Measurements from ENCODE around the gene SLA2. TPM values are rescaled to one million over a fixed set of nuclear protein-coding genes. Genes with fewer than 3 reads are reported as not detected.
"Not testable (repeated sequence)": the region's sequence is repeated elsewhere in the genome, so short reads cannot be mapped to it uniquely, and the experiment has no call there.

The SLA2 gene
- polyA plus RNA-seq, 5 donors: 0.83 to 1.3 (median 1.2) TPM

DNA sequence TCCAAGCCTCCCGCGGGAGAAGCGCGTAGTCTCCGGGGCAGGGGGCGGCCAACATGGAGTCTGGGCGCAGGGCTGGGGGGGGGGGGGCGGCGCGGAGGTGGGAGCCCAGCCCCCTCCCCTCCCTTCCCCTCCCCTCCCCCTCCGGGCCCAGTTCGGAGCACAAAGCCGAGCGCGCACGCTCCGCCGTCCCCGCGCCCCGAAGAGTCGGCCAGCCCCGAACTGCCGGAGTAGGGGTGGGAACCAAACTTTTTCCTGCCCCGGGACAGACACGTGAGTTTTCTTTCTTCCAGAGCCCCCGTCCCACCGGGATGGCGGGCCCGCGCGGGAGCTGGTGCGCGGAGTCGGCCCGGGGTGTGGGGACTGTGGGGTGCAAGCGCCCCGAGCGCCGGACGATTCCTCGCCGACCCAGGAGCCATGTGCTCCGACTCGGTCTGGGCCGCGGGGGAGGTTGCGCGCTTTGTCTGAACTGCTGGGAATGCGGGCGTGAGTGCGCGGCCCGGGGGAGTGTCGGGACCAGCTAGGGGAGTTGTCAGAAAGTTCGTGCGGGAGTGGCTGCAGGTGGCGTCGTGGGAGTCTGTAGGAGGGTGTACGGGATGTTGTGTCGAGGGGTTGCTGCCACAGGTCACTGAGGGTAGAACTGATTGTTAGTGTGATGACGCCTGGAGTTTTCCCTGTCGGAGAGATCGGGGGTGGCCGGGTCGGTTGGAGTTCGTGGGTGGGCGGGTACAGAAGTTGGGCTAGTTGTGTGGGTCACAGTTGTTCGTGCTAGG lies 71.4 kb downstream of the SLA2 start:
- DNase-seq: peak; percentile 47 to 64

DNA sequence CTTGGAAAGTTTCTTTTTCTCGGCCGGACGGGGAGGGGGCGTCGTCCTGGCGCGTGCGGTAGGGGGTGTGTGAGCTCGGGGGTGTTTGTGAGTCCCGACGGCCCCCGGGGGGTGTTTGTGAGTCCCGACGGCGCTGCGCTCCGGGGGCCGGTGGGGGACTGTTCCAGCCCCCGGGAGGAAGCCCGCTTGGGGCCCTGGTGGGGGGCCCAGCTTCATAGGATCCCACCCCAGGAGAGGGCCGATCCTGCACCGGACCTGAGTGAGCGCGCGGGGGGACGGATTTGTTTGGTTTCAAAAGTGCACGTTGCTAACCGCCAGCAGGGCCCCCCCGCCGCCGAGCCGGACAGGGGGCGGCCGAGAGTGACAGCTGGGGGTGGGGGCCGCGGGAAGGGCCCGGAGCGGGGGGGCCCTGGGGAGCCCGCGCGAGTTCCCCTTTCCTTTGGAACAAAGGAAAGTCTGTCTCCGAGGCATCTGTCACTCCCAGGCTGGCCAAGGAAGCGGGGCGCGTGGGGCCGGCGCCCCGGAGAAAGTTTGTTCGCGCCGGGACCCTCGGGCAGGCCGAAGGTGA lies 72.1 kb downstream of the SLA2 start:
- DNase-seq: peak in 1 of 2 donors; percentile 56

DNA sequence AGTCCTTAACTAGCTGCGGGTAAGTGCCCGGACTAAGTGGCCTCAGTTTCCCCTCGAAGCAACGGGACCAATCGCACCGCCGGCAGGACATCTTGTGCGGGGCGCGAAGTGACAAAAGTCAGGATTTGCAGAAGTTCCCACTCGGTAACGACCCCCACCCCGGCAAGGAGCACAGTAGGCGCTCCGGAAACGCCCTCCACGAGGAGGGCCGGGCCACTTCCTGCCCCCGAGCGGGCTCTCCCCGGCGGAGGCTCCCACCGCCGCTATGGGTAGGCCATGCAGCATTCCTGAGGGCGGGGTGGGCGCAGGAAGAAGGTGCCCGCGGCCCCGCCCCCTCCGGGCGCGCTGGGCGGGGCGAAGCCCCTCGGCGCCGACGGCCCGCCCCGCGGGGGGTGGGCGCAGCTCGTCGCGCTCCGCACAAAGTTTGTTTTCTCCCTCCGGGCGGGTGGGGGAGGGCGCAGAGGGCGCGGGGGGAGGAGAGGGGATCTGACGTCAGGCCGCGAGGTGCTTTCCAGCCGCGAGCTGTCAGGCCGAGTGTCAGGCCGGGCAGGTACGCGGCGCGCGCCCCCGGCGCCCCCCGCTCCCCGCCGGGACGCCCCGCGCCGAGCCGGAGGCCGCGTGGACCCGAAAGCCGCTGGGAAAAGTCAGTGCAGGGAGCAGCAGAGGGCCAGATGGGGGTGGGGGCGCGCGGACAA lies 72.7 kb downstream of the SLA2 start, which contains the start of gene TGIF2:
TSS of gene TGIF2 (plus strand) at position 495 of the 695 bp plus-strand sequence. CDS start 5,178 bp downstream, outside the sequence.
- DNase-seq: peak; percentile 92 to 93

DNA sequence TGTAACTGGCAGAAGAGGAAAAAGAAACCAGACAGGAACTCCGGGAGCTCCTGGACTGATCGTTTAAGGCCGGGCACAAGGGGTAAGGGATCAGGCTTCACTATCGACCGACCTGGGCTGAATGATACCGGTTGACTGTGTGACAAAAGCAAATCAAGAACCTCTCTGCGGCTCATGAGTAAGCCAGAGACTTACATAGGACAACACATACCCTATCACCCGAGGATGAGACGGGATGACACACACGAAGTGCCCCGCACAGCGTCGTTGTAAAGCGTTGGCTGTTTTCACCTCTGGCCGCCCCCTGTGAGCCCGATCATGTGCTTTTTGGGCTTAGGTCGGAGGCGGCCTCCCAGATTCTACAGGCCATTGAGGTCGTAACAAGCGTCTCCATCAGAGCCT lies 73.3 kb downstream of the SLA2 start:
- DNase-seq: peak; percentile 31 to 48

DNA sequence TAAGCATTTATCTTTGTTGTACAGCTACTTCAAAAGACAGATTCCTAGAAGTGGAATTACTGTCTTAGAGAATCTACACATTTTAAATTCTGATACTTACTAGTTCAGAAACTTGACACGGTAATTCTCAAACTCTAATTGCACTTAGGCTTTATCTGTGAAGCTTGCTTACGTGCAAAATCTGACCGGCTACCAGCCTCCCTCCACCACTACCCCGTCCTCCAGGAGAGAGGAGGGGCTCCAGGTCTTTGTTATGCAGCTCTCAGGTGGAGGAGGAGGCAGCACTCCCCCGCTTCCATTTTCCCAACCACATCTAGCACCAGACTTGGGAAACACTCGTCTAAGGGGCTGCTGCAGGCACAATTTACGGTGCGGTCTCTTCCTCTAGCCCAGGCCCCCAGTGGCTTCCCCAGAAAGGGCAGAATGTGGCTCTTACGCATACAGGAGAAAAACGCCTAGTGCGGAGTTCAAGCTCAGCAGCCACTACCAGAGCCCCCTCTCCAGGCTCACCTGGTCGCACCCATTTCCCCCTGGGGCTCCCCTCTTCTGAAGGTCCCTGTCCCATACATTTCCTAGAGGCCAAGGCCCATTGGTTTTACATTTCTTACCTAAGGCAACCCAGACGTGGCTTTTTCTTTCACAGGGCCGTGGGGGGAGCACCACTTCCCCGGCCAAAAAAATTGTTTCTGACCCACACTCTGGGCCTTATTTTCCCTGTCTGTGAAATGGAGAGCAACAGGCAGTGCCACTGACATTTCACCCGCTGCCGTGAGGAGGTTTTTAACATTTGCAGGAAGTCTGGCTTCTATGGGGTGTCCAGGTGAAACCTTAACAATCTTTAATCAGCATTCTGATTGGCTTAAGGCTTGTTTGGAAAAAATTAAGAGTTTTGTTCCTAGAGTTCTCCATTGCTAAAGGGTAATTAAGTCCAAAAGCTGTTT lies 74.2 kb downstream of the SLA2 start:
- DNase-seq: peak; percentile 30 to 45

DNA sequence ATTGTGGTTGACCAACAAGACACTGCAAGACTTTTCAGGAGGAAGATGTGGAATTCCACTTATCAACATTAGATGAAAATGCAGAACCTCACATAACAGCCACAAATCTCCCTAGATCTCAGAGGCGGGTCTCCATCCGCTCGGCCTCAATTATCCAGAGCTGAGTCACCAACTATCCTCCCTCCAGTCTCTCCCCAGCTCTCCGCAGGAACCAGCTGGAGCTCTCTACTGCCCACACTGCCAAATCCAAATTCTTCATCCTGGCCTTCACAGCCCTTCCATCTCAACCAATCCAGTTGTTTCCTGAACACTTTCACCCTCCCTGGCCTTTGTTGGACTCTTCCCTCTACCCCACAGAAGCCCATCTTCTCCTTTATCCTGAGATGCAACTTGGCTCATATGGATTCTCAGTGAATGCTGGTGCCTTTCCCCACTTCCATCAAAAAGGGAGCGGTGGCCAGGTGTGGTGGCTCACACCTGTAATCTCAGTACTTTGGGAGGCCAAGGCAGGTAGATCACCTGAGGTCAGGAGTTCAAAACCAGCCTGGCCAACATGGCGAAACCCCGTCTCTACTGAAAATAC lies 76.1 kb downstream of the SLA2 start:
- DNase-seq: no peak

DNA sequence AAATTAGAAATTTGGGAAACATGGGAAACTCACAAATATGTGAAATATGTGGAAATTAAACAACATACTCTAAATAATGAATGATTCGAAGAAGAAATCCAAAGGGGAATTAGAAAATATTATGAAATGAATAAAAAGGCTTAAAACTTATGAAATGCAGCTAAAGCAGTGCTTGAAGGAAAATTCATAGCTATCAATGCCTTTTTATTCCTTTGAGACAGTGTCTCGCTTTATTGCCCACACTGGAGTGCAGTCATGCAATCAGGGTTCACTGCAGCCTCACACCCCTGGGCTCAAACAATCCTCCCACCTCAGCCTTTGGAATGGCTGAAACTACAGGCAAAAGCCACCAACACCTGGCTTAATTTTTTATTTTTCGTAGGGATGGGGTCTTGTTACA lies 80.5 kb downstream of the SLA2 start:
- no peak for DNase-seq

DNA sequence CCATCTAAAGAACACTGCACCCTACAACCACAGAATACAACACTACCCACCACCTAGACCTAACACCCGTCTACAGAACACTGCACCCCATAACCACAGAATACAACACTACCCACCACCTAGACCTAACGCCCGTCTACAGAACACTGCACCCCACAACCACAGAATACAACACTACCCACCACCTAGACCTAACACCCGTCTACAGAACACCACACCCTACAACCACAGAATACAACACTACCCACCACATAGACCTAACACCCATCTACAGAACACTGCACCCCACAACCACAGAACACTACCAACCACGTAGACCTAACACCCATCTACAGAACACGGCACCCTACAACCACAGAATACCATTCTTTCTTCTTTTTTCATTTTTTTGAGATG lies 81.3 kb downstream of the SLA2 start:
- not testable (repeated sequence) for DNase-seq

DNA sequence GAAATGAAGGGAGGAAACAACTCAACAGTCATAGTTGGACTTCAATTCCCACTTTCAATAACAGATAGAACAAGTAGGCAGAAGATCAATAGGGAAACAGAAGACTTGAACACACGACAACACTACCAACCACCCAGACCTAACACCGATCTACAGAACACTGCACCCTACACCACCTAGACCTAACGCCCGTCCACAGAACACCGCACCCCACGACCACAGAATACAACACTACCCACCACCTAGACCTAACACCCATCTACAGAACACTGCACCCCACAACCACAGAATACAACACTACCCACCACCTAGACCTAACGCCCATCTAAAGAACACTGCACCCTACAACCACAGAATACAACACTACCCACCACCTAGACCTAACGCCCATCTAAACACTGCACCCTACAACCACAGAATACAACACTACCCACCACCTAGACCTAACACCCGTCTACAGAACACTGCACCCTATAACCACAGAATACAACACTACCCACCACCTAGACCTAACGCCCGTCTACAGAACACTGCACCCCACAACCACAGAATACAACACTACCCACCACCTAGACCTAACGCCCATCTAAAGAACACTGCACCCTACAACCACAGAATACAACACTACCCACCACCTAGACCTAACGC lies 81.8 kb downstream of the SLA2 start:
- not testable (repeated sequence) for DNase-seq

DNA sequence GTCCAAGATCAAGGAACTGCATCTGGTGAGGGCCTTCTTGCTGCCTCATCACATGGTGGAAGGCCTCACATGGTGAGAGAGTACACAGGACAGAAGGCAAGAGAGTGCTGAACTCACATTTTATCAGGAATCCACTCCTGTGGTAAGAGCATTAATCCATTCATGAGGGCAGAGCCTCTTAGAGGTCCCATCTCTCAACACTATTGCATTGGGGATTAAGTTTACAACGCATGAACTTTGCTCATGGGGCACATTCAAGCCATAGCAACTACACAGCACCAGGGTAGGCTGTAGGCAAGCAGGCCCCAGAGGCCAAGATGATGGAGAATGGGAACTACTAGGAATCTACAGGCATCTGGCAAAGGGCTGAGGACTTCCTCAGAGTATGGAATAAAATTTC lies 82.6 kb downstream of the SLA2 start:
- DNase-seq: no peak

DNA sequence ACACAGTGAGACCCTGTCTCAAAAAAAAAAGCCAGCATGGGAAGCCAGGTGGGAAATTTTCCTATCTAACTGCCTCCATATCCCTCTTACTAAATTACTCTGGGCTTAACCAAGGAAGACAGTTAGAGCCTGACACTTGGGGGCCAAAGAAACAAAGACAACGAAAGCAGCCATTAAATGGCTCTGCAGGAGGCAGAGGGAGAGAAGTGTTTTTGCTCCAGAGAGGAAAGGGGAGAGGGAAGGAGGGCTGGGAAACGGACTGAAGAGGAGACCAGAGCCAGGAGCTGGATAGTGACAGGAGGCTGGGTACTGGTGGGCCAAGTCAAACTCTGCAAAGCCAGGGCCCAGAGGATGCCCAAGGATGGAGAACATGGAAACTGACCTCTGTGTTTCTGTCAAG lies 83.3 kb downstream of the SLA2 start:
- no peak for DNase-seq

Other genes starting within 250 kb of the SLA2 start
- 100 to 1,000 TPM; 177 to 391 (median 226) TPM for gene MYL9, start 104.7 kb downstream of the SLA2 start, polyA plus RNA-seq (ENCODE audit: insufficient read depth in 1 of 5, insufficient read length in 5 of 5, low replicate concordance in 1 of 5)
- gene TGIF2, start 72.6 kb downstream of the SLA2 start, polyA plus RNA-seq (ENCODE audit: insufficient read depth in 1 of 5, insufficient read length in 5 of 5, low replicate concordance in 1 of 5): 10 to 100 TPM; 36.8 to 45.8 (median 44.1) TPM
- 10 to 100 TPM; 38.7 to 65.5 (median 46.7) TPM for gene RAB5IF, start 40.4 kb downstream of the SLA2 start, polyA plus RNA-seq (ENCODE audit: insufficient read depth in 1 of 5, insufficient read length in 5 of 5, low replicate concordance in 1 of 5)
- 10 to 100 TPM; 26.3 to 39.8 (median 33.6) TPM for gene NDRG3, start 99.9 kb upstream of the SLA2 start, polyA plus RNA-seq (ENCODE audit: insufficient read depth in 1 of 5, insufficient read length in 5 of 5, low replicate concordance in 1 of 5)
- gene DSN1, start 127.6 kb upstream of the SLA2 start, polyA plus RNA-seq (ENCODE audit: insufficient read depth in 1 of 5, insufficient read length in 5 of 5, low replicate concordance in 1 of 5): 10 to 100 TPM; 16.3 to 27.4 (median 21.1) TPM
- gene TLDC2, start 229.9 kb upstream of the SLA2 start, polyA plus RNA-seq (ENCODE audit: insufficient read depth in 1 of 5, insufficient read length in 5 of 5, low replicate concordance in 1 of 5): 1 to 10 TPM in 4 of 5 donors, under 1 TPM in 1; 0.43 to 1.8 (median 1.6) TPM